Omental fat pad (tissue), 4 donors: ENCODE data around the gene HABP2. TPM values are rescaled to one million over a fixed set of nuclear protein-coding genes. Genes with fewer than 3 reads are reported as not detected.

ENCODE experiments used
- ATAC-seq: fragments of 150-250 bp; one replicate; pipeline ENCODE4 v1.9.1; 2016; ENCODE audit warnings: mild to moderate bottlenecking, moderate library complexity; ENCODE audit not compliant: low FRiP score
- DNase-seq: peaks from one replicate; pipeline ENCODE4 v3.0.0-alpha.2; 2019; ENCODE audit warnings: low spot score
- total RNA-seq, 4 donors: library from RNA; depleted of rRNA; stranded (reverse); fragments of >200 nt; gene quantifications; one replicate each; pipeline ENCODE4 v1.1.0, GENCODE V29; 2016
- TF ChIP-seq, protein P1 (sequence below), 3 donors: fragments of 450-650 bp; IDR thresholded peaks; one replicate each; pipeline ENCODE4 v1.5.1; 2016 to 2017; ENCODE audit warnings: antibody characterized with exemption in 3 of 3, mild to moderate bottlenecking in 3 of 3, moderate library complexity in 2 of 3

HABP2 gene
- total RNA-seq, 4 donors from 2014 or later, result not detected

DNA sequence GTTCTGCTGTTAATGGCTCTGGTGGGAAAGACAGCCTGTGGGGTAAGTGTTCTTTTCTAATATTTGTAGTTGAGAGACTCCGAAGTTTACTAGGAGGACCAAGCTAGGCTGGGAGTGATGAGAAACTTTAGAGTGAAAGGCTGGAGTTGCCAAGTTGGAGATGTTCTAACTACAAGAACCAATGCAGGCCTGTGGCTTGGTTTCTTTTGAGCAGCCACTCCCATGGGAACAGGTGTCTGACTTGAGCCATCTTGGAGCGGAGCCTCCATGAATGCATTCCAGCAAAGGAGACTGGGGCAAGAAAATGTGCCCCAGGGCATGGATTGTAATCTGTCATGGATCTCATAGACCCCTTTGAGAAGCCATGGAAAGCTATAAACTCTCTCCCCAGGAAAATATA is 296 bp downstream of the HABP2 start:
- no peak for DNase-seq
- TF ChIP-seq, protein P1, sequence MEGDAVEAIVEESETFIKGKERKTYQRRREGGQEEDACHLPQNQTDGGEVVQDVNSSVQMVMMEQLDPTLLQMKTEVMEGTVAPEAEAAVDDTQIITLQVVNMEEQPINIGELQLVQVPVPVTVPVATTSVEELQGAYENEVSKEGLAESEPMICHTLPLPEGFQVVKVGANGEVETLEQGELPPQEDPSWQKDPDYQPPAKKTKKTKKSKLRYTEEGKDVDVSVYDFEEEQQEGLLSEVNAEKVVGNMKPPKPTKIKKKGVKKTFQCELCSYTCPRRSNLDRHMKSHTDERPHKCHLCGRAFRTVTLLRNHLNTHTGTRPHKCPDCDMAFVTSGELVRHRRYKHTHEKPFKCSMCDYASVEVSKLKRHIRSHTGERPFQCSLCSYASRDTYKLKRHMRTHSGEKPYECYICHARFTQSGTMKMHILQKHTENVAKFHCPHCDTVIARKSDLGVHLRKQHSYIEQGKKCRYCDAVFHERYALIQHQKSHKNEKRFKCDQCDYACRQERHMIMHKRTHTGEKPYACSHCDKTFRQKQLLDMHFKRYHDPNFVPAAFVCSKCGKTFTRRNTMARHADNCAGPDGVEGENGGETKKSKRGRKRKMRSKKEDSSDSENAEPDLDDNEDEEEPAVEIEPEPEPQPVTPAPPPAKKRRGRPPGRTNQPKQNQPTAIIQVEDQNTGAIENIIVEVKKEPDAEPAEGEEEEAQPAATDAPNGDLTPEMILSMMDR (IDR thresholded peaks at IDR 0.05), result no peak
- ATAC-seq, result no peak

DNA sequence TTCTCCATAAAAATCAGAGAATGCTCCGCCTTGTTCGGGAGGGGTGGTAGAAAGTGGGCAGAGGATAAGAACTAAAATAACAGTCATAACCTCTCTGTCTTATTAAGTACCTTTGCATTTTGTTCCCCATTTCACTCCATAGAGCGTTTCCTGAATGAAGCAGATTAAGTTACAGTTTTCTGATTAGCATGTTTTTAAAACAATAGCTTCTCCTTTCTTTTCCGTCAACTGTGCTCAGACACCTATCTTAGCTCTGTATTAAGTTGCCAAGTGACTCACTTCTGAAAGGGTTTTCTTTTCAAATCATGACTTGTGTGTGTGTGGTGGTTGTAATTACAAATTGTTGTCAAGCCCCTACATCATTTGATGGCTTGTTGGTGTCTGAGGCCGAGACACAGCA is 1.4 kb downstream of the HABP2 start:
- TF ChIP-seq, protein P1 (IDR thresholded peaks at IDR 0.05), result no peak
- no peak for DNase-seq
- no peak for ATAC-seq

DNA sequence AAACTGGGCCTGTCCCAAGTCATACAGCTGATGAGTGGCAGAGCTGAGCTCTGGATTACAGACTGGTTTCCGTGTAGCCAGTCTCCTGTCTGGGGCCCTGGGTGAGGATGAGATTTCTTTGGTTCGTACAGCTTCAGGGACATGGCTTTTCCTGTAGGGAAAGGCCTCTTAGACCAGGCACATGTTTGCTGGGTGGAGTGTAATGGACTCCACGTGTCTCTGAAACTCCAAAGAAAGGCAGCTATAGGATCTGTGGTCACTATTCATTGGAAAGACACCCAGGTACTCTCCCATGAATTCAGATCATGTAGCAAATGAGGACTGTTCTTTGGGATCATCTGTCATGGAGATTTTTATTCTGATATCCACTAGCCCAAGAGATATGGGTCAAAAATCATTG is 2.4 kb downstream of the HABP2 start:
- DNase-seq (no peak), ATAC-seq (no peak)
- TF ChIP-seq, protein P1 (IDR thresholded peaks at IDR 0.05), result no peak

DNA sequence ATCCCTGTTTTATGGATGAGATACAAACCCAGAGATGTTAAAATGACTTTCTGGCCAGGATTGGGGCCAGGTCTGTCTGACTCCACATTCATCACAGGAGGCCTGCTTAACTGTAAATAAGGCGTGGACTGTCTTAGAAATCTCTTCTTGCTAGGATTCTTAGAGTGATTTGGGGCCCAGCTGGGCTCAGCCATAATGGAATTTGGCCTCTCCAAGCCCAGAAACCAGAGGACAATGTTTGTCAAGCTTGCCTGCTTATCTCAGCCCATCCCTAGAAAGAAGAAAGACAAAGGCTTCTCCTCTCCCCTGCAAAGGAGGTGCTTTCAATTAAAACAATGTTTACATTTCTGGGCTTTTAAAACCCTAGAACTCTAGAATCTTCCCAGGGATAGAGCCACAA is 2.9 kb downstream of the HABP2 start:
- DNase-seq (no peak), ATAC-seq (no peak)
- TF ChIP-seq, protein P1 (IDR thresholded peaks at IDR 0.05), result no peak

DNA sequence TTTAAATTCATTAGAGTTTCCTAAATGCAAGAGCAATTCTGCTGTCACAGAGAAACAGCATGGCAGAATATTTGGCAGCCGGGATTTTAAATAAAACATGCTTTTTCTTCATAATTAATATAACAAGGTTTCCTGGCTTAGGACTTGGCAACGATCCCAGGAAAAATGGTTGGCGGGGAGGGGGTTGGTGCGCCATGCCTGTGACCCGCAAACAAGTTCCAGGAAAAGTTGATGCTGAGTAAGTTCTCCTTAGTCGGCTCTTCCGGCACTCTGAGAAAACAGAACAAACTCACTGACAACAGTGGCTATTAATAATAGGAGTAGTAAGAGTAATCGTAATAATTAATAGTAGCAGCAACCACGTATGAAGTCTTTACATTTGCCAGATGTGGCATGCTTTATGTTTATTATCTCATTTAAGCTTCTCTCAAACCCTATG is 4.6 kb downstream of the HABP2 start:
- no peak for ATAC-seq
- DNase-seq, result no peak

DNA sequence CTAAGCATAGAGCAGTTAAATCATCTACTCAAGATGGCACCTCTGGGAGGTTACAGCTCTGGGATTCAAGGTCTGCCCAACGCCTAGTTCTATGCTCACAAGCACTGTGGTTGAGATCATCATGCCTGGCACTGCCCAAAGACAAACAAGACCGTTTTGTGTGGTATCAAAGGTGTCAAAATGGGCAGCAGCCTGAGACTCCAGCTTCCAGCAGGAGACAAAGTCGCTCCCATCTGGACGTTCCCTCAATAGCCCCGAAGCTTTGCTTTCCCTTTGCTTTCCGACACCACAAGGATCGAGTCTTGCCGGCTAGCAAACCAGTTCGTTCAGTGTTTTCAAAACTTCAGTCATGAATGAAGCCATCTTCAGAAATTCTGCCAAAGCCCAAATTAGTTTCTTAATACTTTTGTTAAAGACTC is 5.1 kb downstream of the HABP2 start:
- DNase-seq, result no peak
- TF ChIP-seq, protein P1 (IDR thresholded peaks at IDR 0.05), result no peak
- ATAC-seq, result no peak

More for the DNA sequence above, 4.6 kb downstream of the HABP2 start:
- TF ChIP-seq, protein P1 (IDR thresholded peaks at IDR 0.05), result no peak

DNA sequence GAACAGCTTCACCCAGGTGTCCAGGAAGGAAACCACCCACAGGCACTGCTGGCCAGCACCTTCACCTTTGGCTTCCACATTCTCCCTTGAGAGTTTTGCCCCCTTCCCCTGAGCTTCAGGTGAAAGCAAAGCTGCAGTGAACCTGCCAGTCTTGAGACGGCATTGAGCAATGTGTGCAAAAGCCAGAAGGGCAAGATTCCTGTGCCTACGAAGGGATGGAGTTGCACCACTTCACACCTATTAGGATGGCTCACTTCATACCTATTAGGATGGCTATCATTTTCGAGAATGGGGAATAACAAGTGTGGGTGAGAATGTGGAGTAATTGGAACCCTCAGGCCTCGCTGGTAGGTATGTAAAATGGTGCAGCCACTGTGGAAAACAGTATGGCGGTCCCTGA is 7.2 kb downstream of the HABP2 start:
- TF ChIP-seq, protein P1 (IDR thresholded peaks at IDR 0.05), result no peak
- no peak for ATAC-seq

More for the DNA sequence above, 7.2 kb downstream of the HABP2 start:
- no peak for DNase-seq
